Suprapubic skin (tissue), 4 donors: Measurements from ENCODE around the gene WSCD1.

Source experiments
- CTCF ChIP-seq, 2 donors: fragments of 200-600 bp in 1 of 2; fragments of 450-650 bp in 1 of 2; sonication (generic) in 1 of 2; IDR thresholded peaks; one replicate each; pipeline ENCODE4 v1.5.1; 2016 to 2019; ENCODE audit warnings: antibody characterized with exemption in 2 of 2, mild to moderate bottlenecking in 1 of 2, moderate library complexity in 1 of 2
- EP300 ChIP-seq: sonication (generic); formaldehyde crosslinking; IDR thresholded peaks from one replicate; pipeline ENCODE4 v1.6.1; 2017; ENCODE audit warnings: antibody characterized with exemption
- POLR2AphosphoS5 ChIP-seq, 3 donors: sonication (generic); formaldehyde crosslinking; IDR thresholded peaks; one replicate each; pipeline ENCODE4 v1.6.1; 2017; ENCODE audit warnings: antibody characterized with exemption in 3 of 3

DNA sequence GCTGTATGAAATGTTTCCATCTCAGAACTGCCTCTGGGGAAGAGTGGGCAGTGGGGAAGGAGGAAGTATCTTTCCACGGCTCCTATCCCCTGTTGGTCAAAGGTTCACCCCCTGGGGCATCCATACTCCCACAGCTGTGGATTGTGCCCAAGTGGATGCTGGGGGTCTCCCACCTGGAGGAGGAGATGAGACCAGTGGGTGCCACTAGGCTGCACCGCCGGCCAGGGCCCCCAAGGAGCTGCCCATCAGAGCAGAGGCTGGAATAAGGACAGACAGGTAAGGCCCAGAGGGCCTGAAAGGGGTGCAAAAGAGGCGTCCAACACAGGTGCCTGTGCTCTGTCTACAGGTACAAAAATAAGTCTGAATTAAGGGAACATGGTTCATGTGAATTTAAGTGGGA lies 87.5 kb downstream of the WSCD1 start:
- TF ChIP-seq POLR2AphosphoS5 (IDR thresholded peaks at IDR 0.05) (no peak), EP300 (no peak), CTCF (IDR thresholded peaks at IDR 0.05) (no peak)
